K562 (cell line): ENCODE measurements around the gene PNMA6F. TPM values are rescaled to one million over a fixed set of nuclear protein-coding genes. Genes with fewer than 3 reads are reported as not detected.

Experiments used
- ATAC-seq: fragments of 200-7000 bp; cut with Tn5 transposase; 3 replicates; pipeline ENCODE4 v1.9.1; 2020; ENCODE audit warnings: moderate library complexity
- BruUV-seq: library from RNA; stranded (reverse); fragments of 400-500 nt; replicated peaks from 2 replicates; lab custom pipeline; 2021; lab: Mats Ljungman, UMichigan
- CTCF ChIA-PET: fragments of 300-600 bp; formaldehyde crosslinking; extraction: SDS; loops from one replicate; lab custom pipeline; 2021; ENCODE audit warnings: low intra/inter-chr PET ratio; lab: Yijun Ruan, JAX
- POLR2A ChIA-PET: fragments of 300-600, 350-650 bp; sonication (Branson Sonifier 250); formaldehyde crosslinking; extraction: SDS; loops from one replicate; lab custom pipeline; 2021; ENCODE audit warnings: antibody characterized with exemption, inconsistent platforms; lab: Yijun Ruan, JAX
- DNase-seq, 4 experiments: peaks; one replicate each; pipeline versions ENCODE4 v3.0.0 to v3.0.0-alpha.2; 2011 to 2018; ENCODE audit warnings: low spot score in 3 of 4, mixed read lengths in 3 of 4; ENCODE audit errors: extremely low read depth in 1 of 4
- FAIRE-seq: peaks from 2 replicates; lab custom pipeline; 2011; peaks lifted over from hg19 to GRCh38; lab: Jason Lieb, UNC
- H2AFZ ChIP-seq: 2 replicates; pipeline ENCODE4 v1.6.0; 2011; ENCODE audit warnings: low read depth, low read length, control low read depth, inconsistent platforms
- H3K27ac ChIP-seq: fragments of 200-600 bp; 3 replicates; pipeline ENCODE4 v1.8.0; 2011; ENCODE audit warnings: low read depth, mild to moderate bottlenecking, control low read depth, inconsistent platforms, low read length, moderate library complexity, mixed read lengths; ENCODE audit errors: extremely low read depth
- H3K27me3 ChIP-seq, 2 experiments: fragments of 300-600 bp in 1 of 2; 2 replicates in 1 of 2; 3 replicates in 1 of 2; pipeline versions ENCODE4 v1.6.0 to v1.8.0; 2011; ENCODE audit warnings: inconsistent platforms in 2 of 2, low read length in 2 of 2, mild to moderate bottlenecking in 1 of 2, mixed read lengths in 1 of 2, moderate library complexity in 1 of 2; ENCODE audit not compliant: control insufficient read depth in 2 of 2, insufficient read depth in 2 of 2
- H3K36me3 ChIP-seq: fragments of 300-600 bp; 3 replicates; pipeline ENCODE4 v1.8.0; 2011; ENCODE audit warnings: mild to moderate bottlenecking, low read length, inconsistent platforms; ENCODE audit not compliant: control insufficient read depth, insufficient read depth
- H3K4me1 ChIP-seq, 2 experiments: fragments of 200-600 bp in 1 of 2; replicated peaks in 1 of 2; 2 replicates in 1 of 2; 3 replicates in 1 of 2; pipeline versions ENCODE4 v1.5.1 to v1.8.0; 2011; ENCODE audit warnings: inconsistent platforms in 2 of 2, low read length in 2 of 2, mild to moderate bottlenecking in 1 of 2, mixed read lengths in 1 of 2, moderate library complexity in 1 of 2; ENCODE audit not compliant: control insufficient read depth in 2 of 2, insufficient read depth in 2 of 2
- H3K4me2 ChIP-seq: 2 replicates; pipeline ENCODE4 v1.6.1; 2011; ENCODE audit warnings: low read length, control low read depth, inconsistent platforms, mixed read lengths; ENCODE audit not compliant: insufficient read depth
- H3K4me3 ChIP-seq: fragments of 200-600 bp; sonication (generic), shearing (Covaris generic); 2 replicates; pipeline ENCODE4 v1.5.1; 2016; ENCODE audit warnings: control low read depth, inconsistent platforms
- H3K79me2 ChIP-seq: fragments of 200-600 bp; 3 replicates; pipeline ENCODE4 v1.8.0; 2011; ENCODE audit warnings: low read length, inconsistent platforms; ENCODE audit not compliant: control insufficient read depth, insufficient read depth
- H3K9ac ChIP-seq, 2 experiments: 2 replicates each; pipeline versions ENCODE4 v1.6.0 to v1.6.1; 2011; ENCODE audit warnings: low read depth in 2 of 2, low read length in 2 of 2, control low read depth in 1 of 2, inconsistent platforms in 1 of 2, mild to moderate bottlenecking in 1 of 2, mixed read lengths in 1 of 2; ENCODE audit not compliant: insufficient read depth in 1 of 2
- H3K9me1 ChIP-seq: one replicate; pipeline ENCODE4 v1.6.0; 2011; ENCODE audit warnings: inconsistent platforms, mild to moderate bottlenecking, low read length, moderate library complexity; ENCODE audit not compliant: control insufficient read depth, insufficient read depth
- H3K9me3 ChIP-seq: replicated peaks from 2 replicates; pipeline ENCODE4 v1.5.1; 2011; ENCODE audit warnings: low read depth, low read length, inconsistent platforms; ENCODE audit not compliant: control insufficient read depth, insufficient read depth
- H4K20me1 ChIP-seq: replicated peaks from 2 replicates; pipeline ENCODE4 v1.6.1; 2011; ENCODE audit warnings: low read length, inconsistent platforms, mixed read lengths; ENCODE audit not compliant: control insufficient read depth, insufficient read depth
- FOXJ3 ChIP-seq: sonication (generic); formaldehyde crosslinking; IDR thresholded peaks from 2 replicates; pipeline ENCODE4 v1.4.0; 2020; ENCODE audit warnings: mild to moderate bottlenecking, missing genetic modification reagents
- NR2F6 ChIP-seq: fragments of 450-650 bp; formaldehyde crosslinking; IDR thresholded peaks from 2 replicates; pipeline ENCODE4 v1.4.0; 2020; ENCODE audit warnings: mild to moderate bottlenecking
- PHB ChIP-seq: fragments of 250-450 bp; sonication (Bioruptor Pico); IDR thresholded peaks from 2 replicates; pipeline ENCODE4 v1.5.0; 2021
- SETDB1 ChIP-seq: IDR thresholded peaks from one replicate; pipeline ENCODE4 v1.6.1; 2012; ENCODE audit warnings: low read length, control low read depth, inconsistent platforms
- SIN3B ChIP-seq: fragments of 450-650 bp; IDR thresholded peaks from 2 replicates; pipeline ENCODE4 v1.6.1; 2017; ENCODE audit warnings: low read depth, mild to moderate bottlenecking, moderate library complexity
- STAG1 ChIP-seq: sonication (generic); formaldehyde crosslinking; IDR thresholded peaks from 2 replicates; pipeline ENCODE4 v1.5.0; 2020; ENCODE audit warnings: missing genetic modification reagents, borderline replicate concordance
- U2AF2 ChIP-seq: fragments of 200-400 bp; formaldehyde crosslinking; optimal IDR thresholded peaks from 2 replicates; pipeline ENCODE3; 2017; ENCODE audit warnings: low read depth, mild to moderate bottlenecking, low read length
- ZNF445 ChIP-seq: fragments of 250-450 bp; sonication (Bioruptor Pico); IDR thresholded peaks from 2 replicates; pipeline ENCODE4 v1.4.0; 2020; ENCODE audit warnings: low read depth, mild to moderate bottlenecking, moderate library complexity
- ZNF589 ChIP-seq: fragments of 200-800 bp; sonication (Bioruptor generic); IDR thresholded peaks from 2 replicates; pipeline ENCODE4 v1.6.1; 2016; ENCODE audit warnings: low read depth, missing genetic modification characterization, missing compliant biosample characterization
- ZNF830 ChIP-seq: fragments of 250-450 bp; sonication (Bioruptor Pico); IDR thresholded peaks from 2 replicates; pipeline ENCODE4 v1.5.0; 2021; ENCODE audit warnings: mild to moderate bottlenecking
- WGBS: fragments of 100-300 bp; shearing (Covaris generic); methylation state at CpG from one replicate; pipeline ENCODE4 v1.1.6; 2016; ENCODE audit warnings: low coverage, mixed read lengths; ENCODE audit not compliant: insufficient coverage; ENCODE audit errors: missing lambda C conversion rate; 5-methylcytosine and 5-hydroxymethylcytosine counted together
- in situ Hi-C: fragments of 300-500 bp; cut with MboI; formaldehyde crosslinking; loops from 4 replicates; pipeline ENCODE4 v1.15.0; 2018; ENCODE audit warnings: inconsistent platforms, mixed read lengths
- intact Hi-C: fragments of 100-400 bp; cut with micrococcal nuclease; formaldehyde crosslinking; loops from 2 replicates; pipeline ENCODE4 v1.14.2; 2022
- polyA plus RNA-seq, 8 experiments: library from polyadenylated mRNA; depleted of rRNA in 4 of 8; stranded (reverse) in 5 of 8; unstranded in 3 of 8; fragments of >200 nt; fragmentation: Nextera tagmentation in 2 of 8; fragmentation: Illumina TruSeq in 1 of 8; extraction: Ambion mirVana in 2 of 8; extraction: Trizol in 1 of 8; gene quantifications; 2 replicates each; pipeline versions ENCODE4 v1.2.1 to v1.2.3, GENCODE V29; 2011 to 2014; ENCODE audit warnings: inconsistent platforms in 1 of 8, missing spikeins in 1 of 8
- total RNA-seq, 7 experiments: library from RNA; depleted of rRNA in 6 of 7; stranded (reverse); fragments of >200 nt in 6 of 7; fragmentation: Illumina TruSeq in 2 of 7; extraction: Trizol in 2 of 7; gene quantifications; 2 replicates each; pipeline versions ENCODE4 v1.2.1 to v1.2.3, GENCODE V29; 2011 to 2021; ENCODE audit warnings: low replicate concordance in 1 of 7

PNMA6F gene
- total and polyA plus RNA-seq, 9 of the 15 experiments (the other 6 are each of a cell fraction or from before 2014, with no cell fraction given), result not detected

GRCh38 chrX:153312041-153312440 is 9.5 kb downstream of the PNMA6F start:
- peaks cover 0 to 5% of the 10 kb centered on the region in 2 experiments; a peak in 2 of 5 replicates for H3K4me1 ChIP-seq
- CTCF ChIA-PET, result no interaction called here
- no peaks in the 10 kb centered on the region for H3K79me2 ChIP-seq
- TF ChIP-seq U2AF2 (no peak), FOXJ3 (CRISPR knock-in tag) (no peak), SIN3B (no peak), ZNF830 (no peak), STAG1 (no peak), ZNF445 (no peak), NR2F6 (no peak), PHB (CRISPR knock-in tag) (no peak), ZNF589 (CRISPR knock-in tag) (no peak), SETDB1 (no peak)
- no peak for DNase-seq
- H3K27ac ChIP-seq, result no peak overlapping the region
- H4K20me1 ChIP-seq, result no peaks in the 10 kb centered on the region
- no peak for FAIRE-seq
- no peak overlapping the region for H3K4me2 ChIP-seq
- H3K27me3 ChIP-seq, result peaks cover 0 to 8% of the 10 kb centered on the region in 2 experiments; a peak in 2 of 5 replicates
- WGBS, result 29% methylated on average over 3 of the region's 5 CpGs
- no peak overlapping the region for H2AFZ ChIP-seq
- no peak overlapping the region for H3K4me3 ChIP-seq
- intact Hi-C loops (no loop called here), in situ Hi-C loops (loop anchor here (10.0 kb wide), 1 partner anchor 327 kb away; no protein-coding TSS in a partner anchor)
- H3K9ac ChIP-seq, result no peak overlapping the region
- H3K9me3 ChIP-seq, result no peaks in the 10 kb centered on the region
- BruUV-seq, result no TSS peak
- ATAC-seq, result no peak
- POLR2A ChIA-PET, result no interaction called here
- no peaks in the 10 kb centered on the region for H3K9me1 ChIP-seq
- H3K36me3 ChIP-seq, result no peaks in the 10 kb centered on the region
